DND-41 (cell line): ENCODE data around the gene NFATC3.
"Not testable (repeated sequence)": the region's sequence is repeated elsewhere in the genome, so short reads cannot be mapped to it uniquely, and the experiment has no call there.

ENCODE experiments used
- ATAC-seq: fragments of 200-7000 bp; cut with Tn5 transposase; 3 replicates; pipeline ENCODE4 v1.9.1; 2021; ENCODE audit warnings: low read depth; ENCODE audit not compliant: insufficient read depth
- DNase-seq: peaks from one replicate; pipeline ENCODE4 v3.0.0-alpha.2; 2020
- H2AFZ ChIP-seq: 2 replicates; pipeline ENCODE4 v1.6.0; 2012; ENCODE audit warnings: low read depth, low read length
- H3K27ac ChIP-seq: 2 replicates; pipeline ENCODE4 v1.5.1; 2012; ENCODE audit warnings: low read length, inconsistent platforms
- H3K27me3 ChIP-seq: fragments of 200-600 bp; sonication (generic); 2 replicates; pipeline ENCODE4 v1.6.0; 2012; ENCODE audit warnings: low read length, mild to moderate bottlenecking, inconsistent platforms; ENCODE audit not compliant: insufficient read depth, poor library complexity
- H3K36me3 ChIP-seq: 2 replicates; pipeline ENCODE4 v1.5.1; 2012; ENCODE audit warnings: low read length, inconsistent platforms; ENCODE audit not compliant: insufficient read depth
- H3K4me1 ChIP-seq: 2 replicates; pipeline ENCODE4 v1.5.1; 2012; ENCODE audit warnings: mild to moderate bottlenecking, low read length; ENCODE audit not compliant: insufficient read depth
- H3K4me2 ChIP-seq: 2 replicates; pipeline ENCODE4 v1.6.0; 2012; ENCODE audit warnings: mild to moderate bottlenecking, moderate library complexity, low read length, inconsistent platforms; ENCODE audit not compliant: insufficient read depth
- H3K4me3 ChIP-seq, 2 experiments: fragments of 200-600 bp in 1 of 2; shearing (Covaris generic) in 1 of 2; 2 replicates each; pipeline ENCODE4 v1.5.1; 2012 to 2016; ENCODE audit warnings: inconsistent platforms in 2 of 2, low read length in 2 of 2, mild to moderate bottlenecking in 2 of 2, low read depth in 1 of 2, moderate library complexity in 1 of 2
- H3K79me2 ChIP-seq: 2 replicates; pipeline ENCODE4 v1.6.0; 2012; ENCODE audit warnings: low read length, inconsistent platforms; ENCODE audit not compliant: insufficient read depth
- H3K9ac ChIP-seq: 2 replicates; pipeline ENCODE4 v1.6.0; 2012; ENCODE audit warnings: low read depth, mild to moderate bottlenecking, inconsistent platforms, low read length, moderate library complexity
- H3K9me3 ChIP-seq: 2 replicates; pipeline ENCODE4 v1.5.1; 2012; ENCODE audit warnings: low read length, moderate library complexity, mild to moderate bottlenecking, inconsistent platforms; ENCODE audit not compliant: insufficient read depth, severe bottlenecking
- H4K20me1 ChIP-seq: 2 replicates; pipeline ENCODE4 v1.6.0; 2012; ENCODE audit warnings: low read length; ENCODE audit not compliant: insufficient read depth
- EZH2 ChIP-seq: IDR thresholded peaks from 3 replicates; pipeline ENCODE4 v1.6.1; 2012; ENCODE audit warnings: borderline replicate concordance, low read depth, mild to moderate bottlenecking, moderate library complexity, low read length, inconsistent platforms; ENCODE audit not compliant: severe bottlenecking
- TF ChIP-seq, protein P1 (sequence below): IDR thresholded peaks from 2 replicates; pipeline ENCODE4 v1.5.1; 2012; ENCODE audit warnings: borderline replicate concordance, low read length, moderate library complexity, mild to moderate bottlenecking; ENCODE audit not compliant: poor library complexity, severe bottlenecking; ENCODE audit errors: extremely low read depth

NFATC3 gene

DNA sequence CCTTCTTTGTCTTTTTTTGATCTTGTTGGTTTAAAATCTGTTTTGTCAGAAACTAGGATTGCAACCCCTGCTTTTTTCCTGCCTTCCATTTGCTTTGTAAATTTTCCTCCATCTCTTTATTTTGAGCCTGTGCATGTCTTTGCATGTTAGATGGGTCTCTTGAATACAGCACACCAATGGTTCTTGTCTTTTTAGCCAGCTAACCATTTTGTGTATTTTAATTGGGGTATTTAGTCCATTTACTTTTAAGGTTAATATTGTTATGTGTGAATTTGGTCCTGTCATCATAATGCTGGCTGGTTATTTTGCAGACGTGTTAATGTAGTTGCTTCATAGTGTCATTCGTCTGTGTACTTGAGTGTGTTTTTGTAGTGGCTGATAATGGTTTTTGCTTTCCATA is 26.2 kb downstream of the NFATC3 start:
- no peak for DNase-seq
- Histone ChIP-seq H3K9me3 (peaks cover 5% of the 10 kb centered on the region), H3K4me3 (no peak overlapping the region), H3K4me2 (no peak overlapping the region), H2AFZ (no peak overlapping the region), H3K36me3 (no peaks in the 10 kb centered on the region; the same call in 1 of the 2 replicates), H3K27ac (no peak overlapping the region), H3K9ac (no peak overlapping the region), H4K20me1 (peaks cover 33% of the 10 kb centered on the region), H3K79me2 (peaks cover 99% of the 10 kb centered on the region), H3K27me3 (no peaks in the 10 kb centered on the region), H3K4me1 (no peaks in the 10 kb centered on the region)
- no peak for ATAC-seq
- no peak for TF ChIP-seq EZH2
- TF ChIP-seq, protein P1, sequence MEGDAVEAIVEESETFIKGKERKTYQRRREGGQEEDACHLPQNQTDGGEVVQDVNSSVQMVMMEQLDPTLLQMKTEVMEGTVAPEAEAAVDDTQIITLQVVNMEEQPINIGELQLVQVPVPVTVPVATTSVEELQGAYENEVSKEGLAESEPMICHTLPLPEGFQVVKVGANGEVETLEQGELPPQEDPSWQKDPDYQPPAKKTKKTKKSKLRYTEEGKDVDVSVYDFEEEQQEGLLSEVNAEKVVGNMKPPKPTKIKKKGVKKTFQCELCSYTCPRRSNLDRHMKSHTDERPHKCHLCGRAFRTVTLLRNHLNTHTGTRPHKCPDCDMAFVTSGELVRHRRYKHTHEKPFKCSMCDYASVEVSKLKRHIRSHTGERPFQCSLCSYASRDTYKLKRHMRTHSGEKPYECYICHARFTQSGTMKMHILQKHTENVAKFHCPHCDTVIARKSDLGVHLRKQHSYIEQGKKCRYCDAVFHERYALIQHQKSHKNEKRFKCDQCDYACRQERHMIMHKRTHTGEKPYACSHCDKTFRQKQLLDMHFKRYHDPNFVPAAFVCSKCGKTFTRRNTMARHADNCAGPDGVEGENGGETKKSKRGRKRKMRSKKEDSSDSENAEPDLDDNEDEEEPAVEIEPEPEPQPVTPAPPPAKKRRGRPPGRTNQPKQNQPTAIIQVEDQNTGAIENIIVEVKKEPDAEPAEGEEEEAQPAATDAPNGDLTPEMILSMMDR: no peak

DNA sequence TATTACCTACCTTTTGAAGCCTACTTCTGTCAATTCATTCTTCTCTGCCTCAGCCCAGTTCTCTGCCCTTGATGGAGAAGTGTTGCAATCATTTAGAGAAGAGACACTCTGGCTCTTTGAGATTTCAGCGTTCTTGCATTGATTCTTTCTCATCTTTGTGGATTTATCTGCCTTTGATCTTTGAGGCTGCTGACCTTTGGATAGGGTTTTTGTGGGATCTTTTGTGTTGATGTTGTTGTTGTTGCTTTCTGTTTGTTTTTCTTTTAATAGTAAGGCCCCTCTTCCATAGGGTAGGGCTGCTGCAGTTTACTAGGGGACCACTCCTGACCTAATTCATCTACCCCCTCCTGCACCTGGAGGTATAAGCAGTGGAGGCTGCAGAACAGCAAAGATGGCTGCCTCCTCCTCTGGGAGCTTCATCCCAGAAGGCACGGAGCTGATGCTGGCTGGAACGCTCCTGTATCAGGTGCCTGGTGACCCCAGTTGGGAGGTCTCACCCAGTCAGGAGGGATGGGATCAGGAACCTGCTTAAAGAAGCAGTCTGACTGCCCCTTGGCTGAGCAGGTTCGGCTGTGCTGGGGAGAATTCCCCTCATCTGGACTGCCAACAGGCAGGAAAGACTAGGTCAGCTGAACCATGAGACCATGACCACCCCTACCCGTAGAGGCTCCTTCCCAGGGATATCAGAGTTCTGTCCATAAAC is 28.0 kb downstream of the NFATC3 start:
- Histone ChIP-seq H2AFZ (no peak overlapping the region), H3K27me3 (no peaks in the 10 kb centered on the region), H3K4me3 (no peak overlapping the region), H3K4me1 (no peaks in the 10 kb centered on the region), H3K9ac (no peak overlapping the region), H3K4me2 (no peak overlapping the region), H4K20me1 (peaks cover 47% of the 10 kb centered on the region), H3K36me3 (no peaks in the 10 kb centered on the region; the same call in 1 of the 2 replicates), H3K9me3 (peaks cover 4% of the 10 kb centered on the region), H3K27ac (no peak overlapping the region), H3K79me2 (peaks cover 99% of the 10 kb centered on the region)
- TF ChIP-seq EZH2: no peak
- TF ChIP-seq, protein P1: no peak
- no peak; the same call in 2 of the 3 replicates for ATAC-seq
- no peak for DNase-seq

- peaks cover 3% of the 10 kb centered on the region for H3K9me3 ChIP-seq
- no peak overlapping the region for H3K9ac ChIP-seq
- no peaks in the 10 kb centered on the region; the same call in 1 of the 2 replicates for H3K36me3 ChIP-seq
- ATAC-seq (peak; percentile 27; the same call in 1 of the 3 replicates), DNase-seq (no peak)
- H3K79me2 ChIP-seq: peaks cover 99% of the 10 kb centered on the region
- H3K4me2 ChIP-seq: no peak overlapping the region
- H3K27me3 ChIP-seq: no peaks in the 10 kb centered on the region
- H3K4me3 ChIP-seq: no peak overlapping the region
- TF ChIP-seq, protein P1: no peak
- no peak for TF ChIP-seq EZH2
- H4K20me1 ChIP-seq: peaks cover 52% of the 10 kb centered on the region
- H3K27ac ChIP-seq: peak overlapping the region; percentile 18; the same call in 1 of the 2 replicates
- no peaks in the 10 kb centered on the region for H3K4me1 ChIP-seq
- no peak overlapping the region for H2AFZ ChIP-seq
These were observed 28.6 kb downstream of the NFATC3 start for GRCh38 chr16:68113765-68114240.

DNA sequence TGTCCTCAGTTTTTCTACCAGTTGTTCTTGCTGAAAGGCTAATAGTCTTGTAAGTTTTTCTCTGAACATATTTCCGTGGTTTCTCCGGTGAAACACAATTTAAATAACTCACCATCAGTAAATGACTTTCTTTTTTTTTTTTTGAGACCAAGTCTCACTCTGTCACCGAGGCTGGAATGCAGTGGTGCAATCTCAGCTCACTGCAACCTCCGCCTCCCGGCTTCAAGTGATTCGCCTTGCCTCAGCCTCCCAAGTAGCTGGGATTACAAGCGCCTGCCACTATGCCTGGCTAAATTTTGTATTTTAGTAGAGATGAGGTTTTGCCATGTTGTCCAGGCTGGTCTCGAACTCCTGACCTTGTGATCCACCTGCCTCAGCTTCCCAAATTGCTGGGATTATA is 29.8 kb downstream of the NFATC3 start:
- not testable (repeated sequence) for H3K9ac ChIP-seq, H3K4me3 ChIP-seq, ATAC-seq, H3K36me3 ChIP-seq, H2AFZ ChIP-seq, H3K27ac ChIP-seq, H3K4me1 ChIP-seq, DNase-seq, H3K4me2 ChIP-seq, H3K27me3 ChIP-seq, H3K9me3 ChIP-seq
- Histone ChIP-seq H3K79me2 (peaks cover 99% of the 10 kb centered on the region), H4K20me1 (peaks cover 59% of the 10 kb centered on the region)
